GM21423 (cell line): ENCODE data around the gene BTN1A1.
"Not testable (repeated sequence)": the region's sequence is repeated elsewhere in the genome, so short reads cannot be mapped to it uniquely, and the experiment has no call there.

Experiments
- ATAC-seq: cut with Tn5 transposase; IDR thresholded peaks from one replicate; pipeline ENCODE4 v1.9.1; 2021; ENCODE audit warnings: mild to moderate bottlenecking, moderate library complexity; ENCODE audit not compliant: unreplicated experiment

Gene BTN1A1

DNA sequence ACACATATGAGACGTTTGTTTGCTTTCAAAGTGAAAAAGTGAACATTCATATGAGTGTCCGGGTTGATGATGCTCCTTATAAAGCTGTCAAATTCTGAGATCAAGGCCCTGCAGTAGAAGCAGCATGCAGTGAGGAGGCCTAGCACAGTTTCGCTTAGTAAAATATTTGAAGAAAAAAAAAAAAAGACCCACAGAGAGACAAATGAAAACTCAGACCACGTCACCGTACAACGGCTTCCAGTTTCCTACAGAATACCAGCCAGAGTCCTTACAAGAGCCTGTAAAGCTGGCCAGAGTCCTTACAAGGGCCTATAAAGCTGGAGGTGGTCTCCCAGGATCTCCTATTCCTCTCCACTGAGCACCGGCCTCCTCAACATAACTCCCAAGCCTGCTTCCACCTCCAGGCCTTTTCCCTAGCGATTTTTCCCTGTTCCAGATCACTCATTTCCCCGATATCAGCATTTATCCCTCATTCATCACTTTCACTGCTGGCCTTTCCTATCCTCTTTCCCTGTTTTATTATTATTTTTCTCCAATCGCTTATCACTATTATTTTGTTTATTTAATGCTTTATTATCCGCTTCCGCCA lies 36.6 kb downstream of the BTN1A1 start:
- ATAC-seq: no peak

DNA sequence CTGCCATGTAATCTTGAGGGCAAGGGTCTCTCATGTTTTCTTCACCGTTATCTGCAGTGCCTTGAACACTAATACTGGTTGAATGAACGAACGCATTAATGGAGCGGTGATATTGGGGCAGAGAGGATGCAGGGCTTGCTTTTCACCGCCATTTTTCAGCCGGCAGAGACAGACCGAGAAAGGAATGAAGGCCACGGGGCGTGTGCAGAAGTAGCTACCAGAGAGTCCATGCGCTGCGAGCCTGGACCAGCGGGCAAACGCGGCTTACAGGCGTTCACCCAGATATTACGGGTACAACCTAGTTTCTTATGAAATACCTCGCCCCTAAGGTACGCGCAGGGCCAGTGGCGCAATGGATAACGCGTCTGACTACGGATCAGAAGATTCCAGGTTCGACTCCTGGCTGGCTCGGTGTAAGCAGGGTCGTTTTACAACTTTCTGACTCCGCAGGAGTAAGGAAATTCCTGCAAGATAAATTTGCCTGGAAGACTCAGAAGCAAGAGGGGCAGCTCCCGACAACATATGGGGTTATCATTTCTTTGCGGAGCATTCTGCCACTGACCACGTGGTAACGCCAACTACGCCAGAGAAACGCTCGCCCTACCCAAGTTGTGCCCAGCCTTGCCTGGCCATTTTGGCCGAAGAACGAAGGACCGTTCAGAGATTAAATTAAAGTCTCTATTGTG lies 37.2 kb downstream of the BTN1A1 start:
- ATAC-seq: peak; percentile 42

DNA sequence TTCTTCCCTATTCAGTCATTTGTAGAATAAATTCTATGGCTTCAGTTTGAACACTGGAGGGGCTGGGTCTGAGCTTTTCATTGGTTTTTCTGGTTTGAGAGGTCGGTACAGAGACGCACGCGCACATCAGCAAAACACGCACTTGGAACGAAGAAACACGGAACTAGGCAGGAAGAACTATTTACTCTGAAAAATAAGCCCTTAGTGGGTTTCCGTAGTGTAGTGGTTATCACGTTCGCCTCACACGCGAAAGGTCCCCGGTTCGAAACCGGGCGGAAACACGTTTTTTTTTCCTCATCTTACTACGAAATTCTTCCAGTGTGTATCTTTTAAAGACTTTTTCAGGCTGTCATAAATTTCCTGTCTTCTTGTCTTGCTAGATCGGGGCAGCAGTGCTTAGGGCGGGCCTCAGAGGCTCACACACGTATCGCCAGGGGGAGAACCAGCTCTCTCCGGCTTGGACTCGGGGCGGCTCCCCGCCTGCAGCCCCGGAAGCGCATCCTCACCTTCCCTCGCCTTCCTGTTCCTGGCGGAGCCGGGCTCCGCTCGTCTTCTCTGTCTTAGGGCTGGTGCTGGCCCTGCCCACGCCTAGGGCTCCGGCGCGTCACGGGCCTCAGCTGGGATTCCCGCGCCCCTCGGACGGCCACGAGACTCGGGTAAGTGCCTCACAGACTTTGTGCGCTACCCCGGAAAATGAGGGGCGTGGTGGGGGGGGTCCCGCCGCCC lies 37.9 kb downstream of the BTN1A1 start, which contains the start of gene HMGN4:
Gene HMGN4, plus strand, starts transcription at position 521 of the 726 bp plus-strand sequence. CDS start 6,841 bp downstream, outside the sequence.
- ATAC-seq: peak; percentile 50

DNA sequence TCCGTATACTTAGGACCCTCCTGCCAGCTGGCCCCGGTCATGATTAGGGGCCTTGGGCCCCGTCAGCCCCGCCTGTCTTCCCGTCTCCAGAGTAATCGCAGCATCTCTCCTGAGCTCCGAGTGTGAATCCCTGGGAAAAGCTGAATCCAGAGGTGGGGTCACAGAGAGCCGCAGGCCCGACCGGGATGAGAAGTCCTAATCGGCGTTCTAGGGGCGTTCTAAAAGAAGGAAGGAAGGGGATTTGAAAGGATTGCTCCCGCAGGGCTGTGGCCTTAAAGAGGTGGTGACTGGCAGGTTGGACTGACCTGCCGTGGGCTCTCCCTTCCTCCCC lies 38.4 kb downstream of the BTN1A1 start:
- ATAC-seq: no peak

DNA sequence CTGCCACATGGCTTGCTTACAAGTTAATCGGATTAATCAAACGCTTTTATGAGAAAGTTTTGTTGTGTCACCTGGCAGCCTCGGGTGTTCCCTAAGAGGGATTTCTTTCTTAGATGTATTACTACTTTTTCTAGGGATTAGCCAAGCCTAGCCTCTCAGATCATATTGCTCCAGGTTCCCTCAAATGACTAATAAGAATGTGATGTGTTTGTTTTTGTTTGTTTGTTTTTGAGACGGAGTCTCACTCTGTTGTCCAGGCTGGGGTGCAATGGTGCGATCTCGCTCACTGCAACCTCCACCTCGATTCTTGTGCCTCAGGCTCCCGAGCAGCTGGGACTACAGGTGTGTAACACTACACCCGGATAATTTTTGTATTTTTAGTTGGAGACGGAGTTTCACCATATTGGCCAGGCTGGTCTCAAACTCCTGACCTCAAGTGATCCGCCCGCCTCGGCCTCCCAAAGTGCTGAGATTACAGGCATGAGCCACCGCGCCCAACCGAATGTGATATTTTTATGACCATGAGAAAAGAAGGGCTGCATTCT lies 39.0 kb downstream of the BTN1A1 start:
- ATAC-seq: no peak

DNA sequence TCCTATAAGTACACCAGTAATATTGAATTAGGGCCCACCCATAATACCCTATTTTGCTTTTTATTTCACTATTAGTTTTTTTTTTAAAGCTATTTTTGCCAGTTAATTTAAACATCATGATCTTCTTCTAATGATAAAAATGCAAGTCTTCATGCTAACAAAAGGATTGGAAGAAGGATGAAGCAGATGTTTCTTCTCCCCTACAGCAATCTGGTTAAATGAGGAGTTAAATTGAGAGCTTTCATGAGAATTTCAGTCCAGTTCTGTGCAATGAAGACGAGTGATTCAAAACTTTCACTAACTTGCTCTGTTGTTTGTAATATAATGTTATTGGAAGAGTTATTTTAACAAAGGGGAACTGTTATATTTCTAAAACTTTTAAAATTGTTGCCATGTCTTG lies 41.5 kb downstream of the BTN1A1 start:
- no peak for ATAC-seq

DNA sequence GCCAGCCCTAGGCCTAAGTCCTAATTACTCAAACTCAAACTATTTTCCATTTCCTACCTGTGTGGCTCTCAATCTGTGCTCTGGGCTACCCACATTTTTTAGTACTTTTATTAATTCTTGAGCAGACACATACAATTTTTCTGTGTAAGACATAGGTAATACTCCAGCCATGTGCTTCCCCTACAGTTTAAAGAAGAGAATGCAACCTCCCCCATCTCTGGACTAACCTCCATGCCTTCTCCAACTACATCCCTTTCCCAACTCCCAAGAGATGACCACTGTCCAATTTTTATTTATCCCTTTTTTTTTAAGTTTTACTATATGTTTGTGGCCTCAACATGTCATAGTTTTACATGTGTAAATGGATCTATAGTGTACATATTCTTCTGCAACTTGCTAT lies 43.9 kb downstream of the BTN1A1 start:
- ATAC-seq: no peak

DNA sequence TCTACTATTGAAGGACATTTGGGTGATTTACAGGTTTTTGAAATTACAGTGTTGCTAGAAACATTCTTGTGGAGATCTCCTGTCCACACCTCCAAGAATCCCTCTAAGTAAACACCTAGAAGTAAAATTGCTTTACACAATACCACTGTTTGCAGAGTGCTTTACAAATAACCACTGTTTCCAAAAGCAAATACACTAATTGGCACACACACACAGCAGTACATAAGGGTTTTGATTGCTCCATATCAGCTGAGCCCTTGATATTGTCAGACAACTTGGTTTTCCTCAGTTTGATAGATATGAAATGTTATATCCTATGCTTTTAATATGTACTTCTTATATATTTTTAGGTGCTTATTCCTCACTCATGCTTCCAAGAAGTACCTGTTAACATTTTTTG lies 44.4 kb downstream of the BTN1A1 start:
- ATAC-seq: no peak

DNA sequence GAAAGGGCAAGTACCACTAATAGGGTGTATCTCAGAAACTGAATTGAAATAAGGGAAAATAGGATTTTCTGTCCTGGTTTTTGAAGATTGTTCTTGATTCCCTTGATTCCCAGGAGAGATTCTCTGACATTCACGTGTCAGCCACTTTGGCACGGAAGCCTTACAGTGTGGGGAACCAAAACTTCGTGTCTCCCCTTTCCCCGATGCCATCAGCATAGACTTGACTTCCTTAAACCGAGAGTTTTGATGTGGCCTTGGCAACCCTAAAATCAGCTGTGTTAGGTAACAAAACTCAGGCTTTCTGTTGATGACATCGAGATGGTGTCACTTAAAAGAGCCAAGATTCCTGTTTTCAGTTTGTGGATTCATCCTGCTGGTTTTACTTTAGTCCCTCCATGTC lies 45.5 kb downstream of the BTN1A1 start:
- ATAC-seq: no peak

DNA sequence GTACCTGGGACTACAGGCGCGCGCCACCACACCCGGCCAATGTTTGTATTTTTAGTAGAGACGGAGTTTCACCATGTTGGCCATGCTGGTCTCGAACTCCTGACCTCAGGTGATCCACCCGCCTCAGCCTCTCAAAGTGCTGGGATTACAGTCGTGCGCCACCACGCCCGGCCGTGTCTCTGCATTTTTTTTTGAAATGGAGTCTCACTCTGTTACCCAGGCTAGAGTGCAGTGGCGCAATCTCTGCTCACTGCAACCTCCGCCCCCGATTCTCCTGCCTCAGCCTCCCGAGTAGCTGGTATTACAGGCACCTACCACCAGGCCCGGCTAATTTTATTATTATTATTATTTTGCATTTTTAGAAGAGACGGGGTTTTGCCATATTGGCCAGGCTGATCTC lies 47.3 kb downstream of the BTN1A1 start:
- not testable (repeated sequence) for ATAC-seq

DNA sequence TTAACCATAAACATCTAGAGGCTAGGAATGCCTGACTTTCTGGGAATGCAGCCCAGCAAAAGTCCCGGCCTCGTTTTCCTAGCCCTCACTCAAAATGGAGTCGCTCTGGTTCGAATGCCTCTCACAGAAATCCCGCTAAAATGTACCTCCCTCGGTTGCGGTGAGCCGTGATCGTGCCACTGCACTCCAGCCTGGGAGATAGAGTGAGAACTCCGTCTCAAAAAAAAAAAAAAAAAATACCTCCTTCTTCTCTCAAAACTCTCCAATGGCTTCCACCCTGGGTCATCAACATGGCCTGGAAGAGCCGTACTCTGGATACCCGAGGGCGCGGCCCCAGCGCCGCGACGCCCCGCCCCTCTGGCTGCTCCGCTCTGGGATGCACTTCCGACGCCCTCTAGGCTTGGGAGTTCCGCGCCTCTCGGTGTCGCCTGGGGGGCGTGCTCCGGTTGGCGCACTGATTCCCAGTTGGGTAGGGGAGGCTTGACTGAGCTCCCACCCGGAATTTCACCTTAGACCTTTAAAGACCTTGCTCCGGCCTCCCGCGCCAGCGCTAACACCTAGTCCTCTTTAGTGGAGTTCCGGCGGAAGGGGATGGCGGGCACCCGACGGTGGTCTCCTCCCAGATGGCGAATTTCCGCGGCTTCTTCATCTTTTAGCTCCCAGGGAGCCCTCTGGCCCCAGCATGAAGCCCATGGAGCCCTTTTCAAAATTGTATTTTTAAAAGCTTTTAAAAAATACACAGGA lies 50.3 kb downstream of the BTN1A1 start:
- no peak for ATAC-seq

DNA sequence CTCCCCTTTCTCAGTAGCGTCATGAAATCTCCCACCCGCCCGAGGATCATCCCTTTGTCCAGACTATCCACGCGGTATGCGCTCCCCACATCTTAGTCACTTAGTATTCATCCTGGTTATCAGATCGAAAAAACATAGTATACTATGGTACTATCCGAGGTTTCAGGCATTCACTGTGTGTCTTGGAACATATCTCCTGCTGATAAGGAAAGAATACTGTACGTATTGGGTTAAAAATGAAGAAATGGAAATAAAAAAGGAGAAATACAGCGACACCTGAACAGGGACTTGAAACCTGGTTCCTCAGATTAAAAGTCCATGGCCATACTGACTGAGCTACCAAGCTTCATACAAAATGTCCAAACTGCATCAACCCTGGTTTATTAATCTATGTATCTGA lies 52.1 kb downstream of the BTN1A1 start:
- ATAC-seq: no peak

DNA sequence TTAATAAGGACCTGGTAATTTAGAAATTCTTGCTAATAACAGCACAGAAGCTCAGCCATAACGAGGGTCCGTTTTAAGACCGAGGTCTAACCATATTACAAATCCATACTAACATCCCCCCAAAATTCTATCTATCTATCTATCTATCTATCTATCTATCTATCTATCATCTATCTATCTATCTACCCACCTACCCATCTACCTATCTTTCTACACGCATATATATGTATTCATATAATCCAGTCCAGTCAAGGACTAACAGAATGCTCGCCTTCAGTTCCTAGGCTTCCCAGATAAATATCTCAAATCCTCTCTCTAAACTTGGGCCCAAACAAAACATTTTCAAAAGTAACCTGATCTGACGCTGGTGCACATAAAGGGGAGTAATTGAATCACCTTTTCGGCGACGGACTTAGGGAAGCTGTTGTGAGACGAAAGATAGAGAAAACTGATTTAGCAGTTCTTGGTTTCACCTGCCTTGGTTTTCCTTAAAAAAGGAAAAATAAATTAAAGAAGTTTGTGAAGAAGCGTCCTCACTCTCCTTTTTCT lies 52.6 kb downstream of the BTN1A1 start:
- no peak for ATAC-seq

DNA sequence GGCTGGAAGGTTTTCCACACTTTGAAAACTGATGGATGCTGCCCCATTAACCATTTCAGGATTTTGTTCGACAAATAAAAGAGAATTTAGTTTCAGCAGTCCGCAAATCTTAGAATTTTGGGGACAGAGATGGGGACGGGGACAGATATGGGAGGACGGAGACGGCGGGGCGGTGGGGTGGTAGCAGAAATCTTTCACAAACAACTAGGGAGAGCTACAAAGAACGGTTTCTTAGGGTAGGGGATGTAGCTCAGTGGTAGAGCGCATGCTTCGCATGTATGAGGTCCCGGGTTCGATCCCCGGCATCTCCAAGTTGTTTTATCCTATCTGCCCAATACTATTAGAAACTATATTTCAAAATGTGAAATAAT lies 53.1 kb downstream of the BTN1A1 start:
- ATAC-seq: peak; percentile 40

DNA sequence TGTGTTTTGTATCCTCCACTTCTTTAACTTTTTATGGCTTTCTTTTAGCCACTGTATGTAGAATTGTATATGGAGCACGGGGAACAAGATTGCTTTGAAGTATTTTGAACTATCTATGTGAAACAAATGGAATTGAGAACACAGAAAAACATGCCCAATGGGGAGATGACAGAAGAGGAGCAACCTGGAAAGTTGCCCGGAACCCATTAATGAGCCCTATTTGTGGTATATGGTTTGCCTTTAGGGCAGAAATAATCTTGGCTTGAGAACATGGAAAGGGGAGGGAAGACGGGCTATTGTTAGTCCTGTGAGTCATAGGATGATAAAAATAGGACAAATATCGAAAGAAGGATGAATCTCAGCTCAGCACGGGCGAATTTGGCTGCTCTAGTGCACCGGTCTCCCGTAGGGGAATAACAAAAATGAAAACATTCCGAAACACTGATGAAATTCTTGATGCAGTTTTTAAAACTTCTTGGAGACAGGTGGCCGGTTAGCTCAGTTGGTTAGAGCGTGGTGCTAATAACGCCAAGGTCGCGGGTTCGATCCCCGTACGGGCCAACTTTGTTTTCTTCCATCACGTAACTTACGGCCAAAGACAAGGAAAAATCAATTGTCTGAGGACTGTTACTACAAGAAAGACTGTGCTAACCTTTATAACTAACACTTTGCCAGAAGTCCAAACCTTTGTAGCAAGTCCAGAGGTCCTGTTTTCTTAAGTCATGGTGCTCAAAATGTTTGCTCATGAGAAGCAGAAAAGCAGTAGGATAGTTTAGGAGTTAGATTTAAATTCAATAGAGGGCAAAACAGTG lies 53.7 kb downstream of the BTN1A1 start:
- peak; percentile 33 for ATAC-seq

DNA sequence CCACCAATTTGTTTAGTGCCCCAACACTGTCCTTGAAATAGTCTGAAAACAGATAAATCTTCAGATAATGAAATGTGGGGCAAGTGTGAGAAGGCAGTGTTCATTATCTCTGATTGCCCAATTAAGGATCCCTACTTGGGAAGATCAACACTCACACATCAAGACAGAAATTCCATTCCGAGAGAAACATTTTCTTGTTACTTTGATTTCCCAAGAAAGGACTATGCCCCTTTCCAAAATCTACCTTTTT lies 54.3 kb downstream of the BTN1A1 start:
- no peak for ATAC-seq

DNA sequence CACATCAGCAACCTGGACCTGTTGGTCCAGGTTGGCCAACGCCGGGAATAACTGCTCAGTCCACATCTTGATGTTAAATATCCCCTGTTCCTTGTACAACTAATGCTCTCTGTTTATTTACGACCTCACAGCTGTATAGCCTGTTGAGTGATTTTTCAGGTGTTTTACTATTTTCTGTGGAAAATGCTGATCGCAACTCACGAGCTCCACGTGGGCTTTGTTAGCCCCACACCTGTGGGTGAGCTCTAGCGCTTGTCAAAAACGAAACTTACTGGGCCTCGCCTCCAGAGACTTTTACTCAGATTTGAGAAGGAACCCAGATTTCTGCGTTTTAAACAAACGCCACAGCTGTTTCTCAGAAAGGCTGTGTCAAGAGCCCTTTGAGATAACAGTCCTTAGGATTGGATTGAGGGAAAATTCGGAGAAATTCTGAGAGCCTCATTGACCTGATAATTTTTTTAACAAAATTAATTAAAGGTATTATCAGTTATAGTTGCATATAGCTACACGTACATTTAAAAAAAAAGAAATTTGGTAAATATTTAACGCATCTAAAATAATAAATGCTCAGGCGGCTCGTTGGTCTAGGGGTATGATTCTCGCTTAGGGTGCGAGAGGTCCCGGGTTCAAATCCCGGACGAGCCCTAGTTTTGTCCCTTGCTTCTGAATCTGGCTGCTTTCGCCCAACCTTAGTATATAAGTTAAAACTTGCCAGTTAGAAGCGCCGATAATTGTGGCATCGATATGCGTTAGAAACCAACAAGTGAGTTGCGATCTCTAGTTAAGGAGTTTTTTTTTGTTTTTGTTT lies 54.8 kb downstream of the BTN1A1 start:
- ATAC-seq: peak; percentile 35

DNA sequence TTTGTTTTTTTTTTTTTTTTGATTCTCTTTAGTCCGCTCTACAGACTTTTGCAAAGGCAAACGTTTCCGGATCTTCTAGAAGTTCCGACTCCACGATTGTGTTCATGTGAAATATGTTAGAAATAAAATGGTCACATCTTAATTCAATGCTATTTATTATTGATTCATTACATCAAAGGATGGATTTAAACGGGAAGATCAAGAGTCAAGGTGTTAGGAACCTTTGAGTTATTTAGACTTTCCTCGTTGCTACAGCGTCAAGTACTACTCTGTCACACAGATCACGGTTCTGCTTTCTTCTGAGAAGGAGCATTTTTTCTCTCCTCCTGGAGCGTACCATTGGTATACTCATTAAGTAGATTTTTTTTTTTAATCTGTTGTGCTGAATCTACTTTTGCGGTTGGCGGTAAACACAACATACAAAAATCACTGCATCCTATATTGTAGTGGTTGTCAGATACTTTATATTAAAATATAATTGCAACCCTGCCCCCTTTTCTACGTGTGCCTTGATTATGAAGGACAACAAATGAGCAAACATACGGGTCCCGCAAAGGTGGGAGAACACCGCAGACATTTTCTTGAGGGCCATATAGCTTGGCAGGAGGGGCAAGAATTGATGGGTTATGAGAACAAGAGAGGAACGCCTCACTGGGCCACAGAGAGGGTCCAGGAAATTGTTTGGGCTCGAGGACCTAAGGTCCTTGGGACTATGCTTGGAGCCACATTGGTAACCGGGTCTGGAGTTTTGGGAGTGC lies 55.6 kb downstream of the BTN1A1 start:
- ATAC-seq: no peak
